DMS 273 (cell line): Measurements from ENCODE around the gene PSMD9.
A peak's percentile ranks its signal among the peaks of the same experiment; 100 is the strongest.

Experiments used
- DNase-seq: peaks from one replicate; lab custom pipeline; 2025; ENCODE audit not compliant: unreplicated experiment; lab: John Stamatoyannopoulos, UW

Gene PSMD9

GRCh38 chr12:121949648-121950397 lies 61.2 kb downstream of the PSMD9 start:
- no peak for DNase-seq

GRCh38 chr12:121953117-121953692 lies 64.6 kb downstream of the PSMD9 start:
- DNase-seq, result no peak

- DNase-seq, result no peak
These were observed 65.1 kb downstream of the PSMD9 start for GRCh38 chr12:121953695-121954094.

- DNase-seq, result peak; percentile 42
These were observed 67.0 kb downstream of the PSMD9 start for GRCh38 chr12:121955258-121956237.

GRCh38 chr12:121957861-121958515 lies 69.4 kb downstream of the PSMD9 start:
- DNase-seq, result no peak

GRCh38 chr12:121958541-121959240 lies 70.1 kb downstream of the PSMD9 start:
- DNase-seq, result no peak

GRCh38 chr12:121960541-121960940 lies 72.0 kb downstream of the PSMD9 start:
- DNase-seq, result no peak

GRCh38 chr12:121961195-121961879 lies 72.7 kb downstream of the PSMD9 start:
- no peak for DNase-seq

GRCh38 chr12:121963341-121964018 lies 74.9 kb downstream of the PSMD9 start:
- DNase-seq, result no peak

- no peak for DNase-seq
These were observed 76.4 kb downstream of the PSMD9 start for GRCh38 chr12:121964813-121965643.

- no peak for DNase-seq
These were observed 78.4 kb downstream of the PSMD9 start for GRCh38 chr12:121966959-121967358.
